H1 (cell line): ENCODE data around the gene MEF2B. TPM values are rescaled to one million over a fixed set of nuclear protein-coding genes. Genes with fewer than 3 reads are reported as not detected.

ENCODE experiments used
- ATF3 ChIP-seq: IDR thresholded peaks from 2 replicates; pipeline ENCODE4 v1.6.1; 2011; ENCODE audit warnings: low read depth, mild to moderate bottlenecking, low read length; ENCODE audit not compliant: insufficient read depth
- BRCA1 ChIP-seq: IDR thresholded peaks from 2 replicates; pipeline ENCODE4 v1.6.1; 2012; ENCODE audit warnings: low read depth, low read length, improper control_type of control experiment
- HDAC6 ChIP-seq: IDR thresholded peaks from one replicate; pipeline ENCODE4 v1.7.1; 2012; ENCODE audit warnings: low read depth, mild to moderate bottlenecking, inconsistent platforms, low read length, moderate library complexity
- RBBP5 ChIP-seq: IDR thresholded peaks from 2 replicates; pipeline ENCODE4 v1.7.1; 2012; ENCODE audit warnings: low read depth, mild to moderate bottlenecking, inconsistent platforms, low read length, moderate library complexity, borderline replicate concordance
- polyA plus RNA-seq, 7 experiments: library from polyadenylated mRNA; depleted of rRNA in 3 of 7; stranded (reverse) in 5 of 7; unstranded in 2 of 7; fragments of >200 nt in 5 of 7; fragments of 200-250 nt in 2 of 7; gene quantifications; 1 replicate in 5 of 7; 2 replicates in 1 of 7; 4 replicates in 1 of 7; pipeline versions ENCODE4 v1.2.1 to v1.2.3, GENCODE V29; 2011 to 2013; ENCODE audit warnings: missing spikeins in 2 of 7, mixed read lengths in 2 of 7
- total RNA-seq: library from RNA; stranded (reverse); fragmentation: NEBNext Ultra II Directional; extraction: Animal tissue kit (Norgen Biotek cat#: 25700); gene quantifications from 2 replicates; pipeline ENCODE4 v1.2.1, GENCODE V29; 2021

Gene MEF2B
- total and polyA plus RNA-seq, 2 of the 8 experiments (the other 6 are each of a cell fraction or from before 2014, with no cell fraction given), result 2.8 to 3.7 TPM

GRCh38 chr19:19167612-19168011 is 2.5 kb downstream of the MEF2B start (continued):
- no peak for TF ChIP-seq ATF3
- TF ChIP-seq HDAC6, result no peak
- no peak for TF ChIP-seq RBBP5
- no peak for TF ChIP-seq BRCA1
- TF ChIP-seq, all 59 proteins: peak for 0
